Kidney tubule cell (primary cell): ENCODE data around the gene MOAP1.
"Not testable (repeated sequence)": the region's sequence is repeated elsewhere in the genome, so short reads cannot be mapped to it uniquely, and the experiment has no call there.

Experiments
- DNase-seq: peaks from one replicate; pipeline ENCODE4 v3.0.0-alpha.2; 2018; ENCODE audit warnings: low spot score

MOAP1 gene, protein sequence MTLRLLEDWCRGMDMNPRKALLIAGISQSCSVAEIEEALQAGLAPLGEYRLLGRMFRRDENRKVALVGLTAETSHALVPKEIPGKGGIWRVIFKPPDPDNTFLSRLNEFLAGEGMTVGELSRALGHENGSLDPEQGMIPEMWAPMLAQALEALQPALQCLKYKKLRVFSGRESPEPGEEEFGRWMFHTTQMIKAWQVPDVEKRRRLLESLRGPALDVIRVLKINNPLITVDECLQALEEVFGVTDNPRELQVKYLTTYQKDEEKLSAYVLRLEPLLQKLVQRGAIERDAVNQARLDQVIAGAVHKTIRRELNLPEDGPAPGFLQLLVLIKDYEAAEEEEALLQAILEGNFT

DNA sequence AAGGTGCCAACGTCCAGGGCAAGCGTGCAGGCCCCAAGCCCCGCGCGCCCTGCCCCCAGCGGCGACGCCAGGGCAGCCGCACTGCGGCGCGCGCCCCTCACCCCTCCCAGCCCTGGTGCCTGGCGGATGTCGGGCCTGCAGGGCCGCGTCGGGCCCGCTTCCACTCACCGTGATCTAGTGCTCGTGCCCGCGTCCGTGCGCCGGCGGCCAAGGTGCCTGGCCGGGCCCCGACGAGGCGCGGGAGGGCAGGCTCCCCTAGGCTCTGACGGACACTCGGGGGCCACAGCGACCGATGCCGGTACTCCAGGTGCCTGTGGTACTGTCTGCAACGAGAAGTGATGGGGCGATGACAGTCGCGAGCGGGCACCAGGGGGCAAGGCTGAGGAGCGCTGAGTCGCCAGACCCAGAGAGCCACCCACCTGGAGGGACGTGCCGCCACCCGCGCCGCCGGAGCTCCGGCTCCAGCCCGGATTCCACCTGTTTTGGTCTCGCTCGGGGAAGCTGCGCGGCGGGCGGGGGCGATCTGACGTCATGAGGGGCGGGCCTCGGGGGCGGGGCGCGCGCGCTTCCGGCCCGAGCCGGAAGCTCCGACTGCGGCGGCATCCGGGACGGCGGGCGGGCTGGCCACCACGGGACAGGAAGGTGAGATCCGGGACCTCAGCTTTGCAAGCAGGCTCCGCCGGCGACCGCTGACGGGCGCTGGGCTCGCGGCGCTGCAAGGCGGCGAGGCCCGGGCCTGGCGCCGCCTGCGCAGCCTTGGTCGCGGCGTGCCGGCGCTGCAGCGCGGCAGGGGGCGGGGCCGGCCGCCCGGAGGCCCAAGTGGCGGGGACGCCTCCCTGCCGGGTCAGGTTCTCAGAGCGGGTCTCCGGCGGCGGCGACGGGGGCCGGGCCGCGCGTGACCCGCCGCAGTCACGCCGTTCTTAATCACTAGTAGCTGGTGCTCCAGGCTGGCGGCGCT is at the start of gene MOAP1, which contains the start of gene LYSET:
TSS of gene MOAP1 (minus strand) at position 507 of the 958 bp plus-strand sequence. CDS start 655 bp downstream, outside the sequence.
TSS of gene LYSET (plus strand) at position 927 of the 958 bp plus-strand sequence. CDS start 89 bp downstream, outside the sequence.
- DNase-seq, result peak; percentile 93

DNA sequence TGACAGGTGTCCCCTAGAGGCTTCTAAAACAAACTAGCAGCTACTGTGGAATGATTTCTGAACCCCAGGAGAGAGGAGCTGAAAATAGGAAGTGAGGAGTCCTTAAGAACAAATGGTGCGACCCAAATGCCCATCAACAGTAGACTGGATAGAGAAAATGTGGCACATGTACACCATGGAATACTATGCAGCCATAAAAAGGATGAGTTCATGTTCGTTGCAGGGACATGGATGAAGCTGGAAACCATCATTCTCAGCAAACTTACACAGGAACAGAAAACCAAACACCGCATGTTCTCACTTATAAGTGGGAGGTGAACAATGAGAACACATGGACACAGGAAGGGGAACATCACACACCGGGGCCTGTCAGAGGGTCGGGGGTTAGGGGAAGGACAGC is 48.4 kb upstream of the MOAP1 start:
- DNase-seq, result not testable (repeated sequence)

DNA sequence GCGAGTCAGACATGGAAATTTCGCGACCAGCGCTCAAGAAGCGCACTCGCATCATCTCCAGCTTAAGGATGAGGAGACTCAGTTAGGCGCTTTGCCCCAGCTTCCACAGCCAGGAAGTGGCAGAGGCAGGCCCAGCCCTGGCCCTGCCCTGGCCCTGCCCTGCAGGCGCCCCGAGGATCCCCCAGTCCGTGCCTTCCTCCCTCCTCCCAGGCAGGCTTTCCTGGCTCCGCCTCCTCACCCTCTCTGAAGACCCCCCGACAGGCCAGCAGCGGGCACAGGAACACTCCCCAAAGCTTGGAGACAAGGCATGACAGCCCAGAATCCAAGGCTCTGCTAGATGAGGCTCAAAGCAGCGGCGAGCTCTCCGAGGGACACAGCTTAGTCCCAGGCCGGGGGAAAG is 47.5 kb upstream of the MOAP1 start:
- DNase-seq, result no peak

DNA sequence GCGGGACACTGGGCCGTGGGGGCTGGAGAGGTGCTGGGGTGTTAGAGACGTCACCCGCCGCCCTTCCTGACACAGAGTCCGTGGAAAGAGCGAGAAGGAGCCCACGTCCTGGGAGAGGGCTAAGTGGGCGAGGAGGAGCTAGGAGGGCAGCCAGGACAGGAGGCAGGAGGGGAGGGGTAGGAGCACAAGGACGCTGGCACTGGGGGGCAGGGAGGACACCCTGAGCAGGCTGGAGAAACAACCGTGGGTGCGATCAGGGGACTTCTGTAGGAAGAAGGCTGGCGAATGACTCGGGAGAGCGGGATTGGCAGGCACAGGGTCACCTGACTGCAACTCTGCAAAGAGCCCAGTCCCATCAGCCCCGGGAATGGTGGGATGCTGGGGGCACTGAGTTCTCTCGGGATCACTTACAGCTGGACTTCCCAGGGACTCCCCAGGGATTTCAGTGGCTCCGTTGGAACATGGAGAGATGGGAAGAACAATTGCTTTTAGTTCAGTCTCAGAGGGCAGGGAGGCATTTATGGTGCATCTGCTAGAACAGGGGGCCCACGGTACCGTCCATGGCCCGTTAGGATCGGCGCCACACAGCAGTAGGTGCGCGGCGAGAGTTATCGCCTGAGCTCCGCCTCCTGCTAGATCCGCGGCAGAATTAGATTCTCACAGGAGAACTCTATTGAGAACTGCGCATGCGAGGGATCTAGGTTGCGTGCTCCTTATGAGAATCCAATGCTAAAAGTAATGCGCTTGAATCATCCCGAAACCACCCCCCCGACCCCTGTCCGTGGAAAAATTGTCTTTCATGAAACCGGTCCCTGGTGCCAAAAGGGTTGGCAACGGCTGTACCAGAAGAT is 46.7 kb upstream of the MOAP1 start:
- DNase-seq, result peak; percentile 61

DNA sequence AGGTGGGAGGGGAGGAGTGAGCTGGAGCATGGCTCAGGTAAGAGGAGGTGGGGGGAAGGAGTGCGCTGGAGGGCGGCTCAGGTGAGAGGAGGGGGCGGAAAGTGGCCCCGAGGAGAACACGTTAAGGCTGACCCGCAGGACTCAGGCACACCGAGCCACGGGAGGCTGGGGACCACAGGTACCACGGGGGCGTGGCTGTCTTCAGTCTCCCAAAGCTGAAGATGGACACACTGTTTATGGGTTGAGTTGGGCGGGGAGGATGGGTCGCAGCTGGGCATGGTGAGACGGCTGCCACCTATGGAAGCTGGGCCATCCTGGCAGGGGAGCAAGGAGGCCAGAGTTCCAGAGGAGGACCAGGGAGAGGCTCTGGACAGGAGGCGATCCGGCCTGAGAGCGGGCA is 45.8 kb upstream of the MOAP1 start:
- DNase-seq, result no peak

DNA sequence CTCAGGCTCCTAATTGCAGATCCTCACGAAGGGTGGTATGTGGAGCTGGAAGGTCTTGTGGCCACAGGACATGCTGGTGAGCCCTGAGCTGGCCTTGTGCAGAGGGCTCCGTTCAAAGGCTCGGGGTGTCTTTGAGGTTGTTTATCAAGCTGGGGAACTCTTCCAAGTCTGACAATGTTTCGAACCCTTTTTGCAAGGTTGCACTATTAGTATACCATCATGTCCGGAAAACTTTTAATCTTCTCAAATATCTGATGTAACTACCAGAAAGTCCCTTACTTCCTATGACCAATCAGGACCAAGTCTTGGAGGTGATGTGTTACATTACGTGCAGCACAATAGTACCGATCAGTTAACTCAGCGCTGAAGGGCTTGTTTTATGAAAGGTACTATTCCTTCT is 43.9 kb upstream of the MOAP1 start:
- no peak for DNase-seq

DNA sequence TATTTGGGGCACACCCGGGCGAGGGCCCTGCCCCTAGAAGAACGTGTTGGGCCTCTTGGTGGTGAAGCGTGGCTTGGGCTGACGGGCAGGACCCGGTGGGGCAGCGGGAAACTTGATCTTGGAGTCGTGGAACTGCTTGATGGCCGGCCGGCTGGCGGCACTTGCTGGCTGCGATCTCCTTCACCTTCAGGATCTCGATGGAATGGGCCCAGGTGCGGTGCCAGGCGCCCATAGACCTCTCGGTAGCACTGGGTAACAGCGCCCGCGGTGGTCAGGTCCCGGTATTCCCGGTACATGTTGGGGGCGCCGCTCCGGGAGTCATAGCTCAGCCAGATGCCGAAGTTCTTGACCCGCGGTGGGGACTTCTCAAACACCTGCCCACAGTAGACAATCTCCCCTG is 38.9 kb upstream of the MOAP1 start:
- no peak for DNase-seq

DNA sequence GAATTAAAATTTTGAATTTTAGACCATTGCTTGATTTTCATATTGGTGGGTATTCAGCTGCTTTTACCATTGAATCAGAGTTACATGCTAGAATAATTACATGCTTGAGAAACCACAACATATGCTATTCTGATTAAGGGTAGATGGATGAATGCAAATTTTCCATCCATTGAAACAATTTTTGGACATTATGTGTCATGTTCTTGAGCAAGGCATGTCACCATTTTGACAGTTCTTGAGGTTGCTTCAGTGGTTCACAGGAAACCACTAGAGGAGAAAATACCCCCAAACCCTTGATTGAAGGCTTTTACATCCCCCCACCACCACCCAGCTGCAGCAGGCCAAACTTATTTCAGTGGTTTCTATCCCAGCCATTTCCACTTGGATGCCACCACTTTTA is 35.8 kb upstream of the MOAP1 start:
- no peak for DNase-seq

DNA sequence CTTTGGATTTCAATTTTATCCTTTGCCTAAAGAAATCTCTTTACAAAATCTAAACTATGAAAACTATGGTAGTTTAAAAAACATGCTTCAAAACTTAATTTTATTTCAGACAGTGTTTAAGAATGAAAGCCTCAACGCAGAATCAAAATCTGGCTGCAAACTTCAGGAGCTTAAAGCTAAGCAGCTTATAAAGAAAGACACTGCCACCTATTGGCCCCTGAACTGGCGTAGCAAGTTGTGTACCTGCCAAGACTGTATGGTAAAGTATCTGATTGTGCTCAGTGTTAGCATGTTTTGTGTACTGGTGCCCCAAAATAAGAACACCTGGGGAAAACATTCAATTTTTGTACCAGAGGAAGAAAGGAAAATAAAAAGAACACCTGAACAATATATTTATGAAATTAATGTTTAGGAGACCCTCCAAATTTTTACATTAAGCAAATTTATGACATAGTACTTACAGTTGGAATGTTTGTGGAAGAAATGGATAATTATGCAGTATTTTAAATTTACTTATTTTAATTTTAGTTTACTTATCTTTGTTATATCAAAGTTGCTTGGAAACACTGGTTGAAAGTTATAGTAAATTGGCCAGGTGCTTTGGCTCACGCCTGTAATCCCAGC is 34.5 kb upstream of the MOAP1 start:
- peak; percentile 67 for DNase-seq

DNA sequence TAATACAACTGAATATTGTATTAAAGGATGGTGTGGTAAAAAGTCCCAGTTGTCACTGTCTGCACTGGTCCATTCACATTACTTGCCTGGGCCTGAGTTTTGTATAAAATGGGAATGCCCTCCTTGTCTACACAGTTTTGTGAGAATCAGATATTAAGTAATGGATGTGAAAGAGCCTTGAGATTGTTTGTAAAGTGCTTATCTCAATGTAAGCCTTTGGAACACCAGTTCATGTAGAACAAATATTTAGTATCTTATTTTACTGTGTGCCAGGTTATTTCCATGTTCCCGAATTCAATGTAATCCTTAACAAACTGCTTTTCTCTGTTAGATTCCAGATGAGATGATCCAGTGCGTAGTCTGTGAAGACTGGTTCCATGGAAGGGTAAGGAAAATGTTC is 29.9 kb upstream of the MOAP1 start:
- no peak for DNase-seq

DNA sequence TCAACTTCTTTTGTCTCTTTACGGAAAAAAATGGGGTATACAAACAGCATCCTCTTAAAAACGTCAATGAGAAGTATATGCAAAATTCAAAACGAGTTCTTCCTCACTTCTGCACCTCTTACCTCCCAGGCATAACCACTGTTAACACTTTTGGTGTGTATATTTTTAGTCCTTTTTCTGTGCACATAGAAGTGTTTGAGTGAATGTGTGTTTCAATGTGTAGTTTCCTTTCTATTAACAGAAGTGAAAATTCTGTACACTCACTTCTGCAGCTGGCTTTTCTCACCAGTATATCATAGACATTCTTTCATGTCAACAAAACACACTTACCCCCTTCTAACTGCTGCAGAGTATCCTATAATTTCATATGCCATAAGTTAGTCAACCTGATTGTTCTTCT is 27.7 kb upstream of the MOAP1 start:
- DNase-seq, result no peak

DNA sequence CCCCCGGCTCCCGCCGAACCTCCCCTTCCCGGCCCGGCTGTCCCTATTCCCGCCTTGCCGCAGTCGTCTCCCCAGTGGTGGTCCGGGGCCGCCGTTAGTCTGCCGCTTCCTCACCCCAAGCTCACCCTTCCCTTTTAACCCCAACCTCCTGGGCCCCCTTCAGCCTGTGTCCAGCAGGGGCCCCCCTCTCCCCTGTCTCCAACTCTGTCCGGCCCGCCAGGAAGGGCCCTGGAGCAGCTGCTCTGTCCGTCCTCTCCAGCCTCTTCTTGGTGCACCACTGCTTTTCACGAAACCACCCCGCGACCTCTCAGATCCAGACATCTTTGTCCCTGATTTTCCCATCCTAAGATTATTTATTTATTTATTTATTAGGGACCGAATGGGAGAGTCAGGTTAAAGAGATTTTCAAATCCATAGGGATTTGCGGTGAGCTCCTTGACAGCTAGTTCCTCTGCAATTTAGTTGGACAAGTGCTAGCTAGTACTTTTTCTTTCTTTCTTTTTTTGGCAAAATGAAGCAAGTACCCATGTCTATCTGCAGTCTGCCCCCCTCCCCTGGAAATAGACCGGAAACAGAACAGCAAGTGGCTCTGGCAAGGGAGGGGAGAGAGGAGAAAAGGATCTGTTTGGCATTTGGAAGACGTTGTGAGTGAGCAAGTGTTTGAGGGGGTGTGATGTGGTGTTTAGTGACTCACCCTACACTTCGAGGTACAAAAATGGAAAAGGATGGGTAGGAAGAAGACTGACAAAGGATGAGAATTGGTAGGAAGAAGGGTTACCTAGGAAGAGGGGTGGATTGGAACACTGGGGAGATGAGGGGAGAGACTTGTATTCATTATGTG is 23.0 kb upstream of the MOAP1 start:
- DNase-seq, result peak; percentile 61

DNA sequence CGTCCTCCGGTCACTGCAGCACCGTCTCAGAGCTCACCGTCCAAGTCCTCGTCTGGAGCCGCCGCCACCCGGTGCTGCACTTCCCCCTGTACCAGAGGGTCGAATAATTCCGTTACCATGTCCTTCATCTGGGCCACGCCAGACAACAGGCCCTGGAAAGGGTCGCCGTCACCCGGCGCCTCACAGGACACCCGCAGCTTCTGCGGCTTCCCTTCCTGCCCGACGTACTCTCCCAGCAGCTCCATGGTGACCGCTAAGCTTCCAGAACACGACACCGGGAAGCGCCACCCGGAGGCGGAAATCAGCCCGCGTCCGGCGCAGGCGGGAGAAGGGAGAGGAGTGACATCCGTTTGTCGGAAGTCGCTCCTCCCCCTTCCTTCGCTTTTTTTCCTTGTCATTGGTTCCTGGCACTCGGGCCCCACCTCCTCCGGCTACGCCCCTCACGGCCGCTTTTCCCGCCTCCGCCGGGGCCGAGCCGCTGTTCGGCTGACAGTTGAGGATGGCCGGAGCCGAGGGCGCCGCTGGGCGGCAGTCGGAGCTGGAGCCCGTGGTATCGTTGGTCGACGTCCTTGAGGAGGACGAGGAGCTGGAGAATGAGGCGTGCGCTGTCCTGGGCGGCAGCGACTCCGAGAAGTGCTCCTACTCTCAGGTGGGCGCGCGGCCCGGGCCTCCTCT is 22.2 kb upstream of the MOAP1 start, which contains the start of the genes GON7 and UBR7:
TSS of gene GON7 (minus strand) at position 273 of the 675 bp plus-strand sequence. CDS start at position 245, 28 bp downstream.
TSS of gene UBR7 (plus strand) at position 464 of the 675 bp plus-strand sequence. CDS start at position 500, 36 bp downstream.
- peak; percentile 98 for DNase-seq

DNA sequence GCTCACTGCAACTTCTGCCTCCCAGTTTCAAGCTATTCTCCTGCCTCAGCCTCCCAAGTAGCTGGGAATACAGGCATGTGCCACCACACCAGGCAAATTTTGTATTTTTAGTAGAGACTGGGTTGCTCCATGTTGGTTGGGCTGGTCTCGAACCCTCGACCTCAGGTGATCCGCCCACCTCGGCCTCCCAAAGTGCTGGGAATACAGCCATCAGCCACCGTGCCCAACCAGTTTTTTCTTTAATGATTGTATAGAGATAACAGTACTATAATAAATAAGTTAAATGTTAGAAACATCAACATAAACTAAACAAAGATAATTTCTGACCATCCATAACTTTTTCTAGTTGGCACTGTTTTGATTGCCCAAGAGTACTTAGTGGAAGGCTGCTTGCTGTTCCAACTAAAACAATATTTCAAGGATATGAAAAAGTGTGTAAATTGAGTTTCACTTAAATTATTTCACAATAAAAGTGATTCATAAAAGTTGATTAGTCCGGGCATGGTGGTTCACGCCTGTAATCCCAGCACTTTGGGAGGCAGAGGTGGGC is 16.5 kb upstream of the MOAP1 start:
- DNase-seq, result no peak

DNA sequence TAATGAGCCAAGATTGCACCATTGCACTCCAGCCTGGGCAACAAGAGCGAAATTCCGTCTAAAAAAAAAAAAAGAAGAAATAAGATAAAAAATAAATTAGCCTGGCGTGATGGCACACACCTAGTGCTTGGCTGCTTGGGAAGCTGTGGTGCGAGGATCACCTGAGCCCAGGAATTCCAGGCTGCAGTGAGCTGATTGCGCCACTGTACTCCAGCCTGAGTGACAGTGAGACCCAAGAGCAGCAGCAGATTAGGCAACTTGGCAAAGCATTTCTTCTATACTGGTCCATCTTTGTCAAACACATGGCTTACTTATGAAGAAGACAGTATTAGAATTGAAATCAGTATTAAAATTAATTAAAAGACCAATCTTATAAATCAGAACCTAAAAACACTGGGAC is 15.9 kb upstream of the MOAP1 start:
- DNase-seq, result no peak

DNA sequence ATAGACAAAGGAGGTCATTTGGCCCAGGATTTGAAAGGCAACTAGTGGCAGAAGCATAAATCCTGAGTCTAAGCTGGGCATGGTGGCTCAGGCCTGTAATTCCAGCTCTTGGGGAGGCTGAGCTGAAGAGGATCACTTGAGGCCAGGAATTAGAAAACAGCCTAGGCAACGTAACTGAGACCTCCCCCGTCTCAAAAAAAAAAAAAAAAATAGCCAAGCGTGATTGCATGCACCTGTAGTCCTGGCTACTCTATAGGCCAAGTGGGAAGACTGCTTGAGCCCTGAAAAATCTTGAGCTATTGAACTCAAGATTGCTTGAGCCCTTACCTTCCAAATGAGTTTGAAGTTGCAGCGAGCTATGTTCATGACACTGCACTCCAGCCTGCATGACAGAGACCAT is 14.3 kb upstream of the MOAP1 start:
- no peak for DNase-seq

DNA sequence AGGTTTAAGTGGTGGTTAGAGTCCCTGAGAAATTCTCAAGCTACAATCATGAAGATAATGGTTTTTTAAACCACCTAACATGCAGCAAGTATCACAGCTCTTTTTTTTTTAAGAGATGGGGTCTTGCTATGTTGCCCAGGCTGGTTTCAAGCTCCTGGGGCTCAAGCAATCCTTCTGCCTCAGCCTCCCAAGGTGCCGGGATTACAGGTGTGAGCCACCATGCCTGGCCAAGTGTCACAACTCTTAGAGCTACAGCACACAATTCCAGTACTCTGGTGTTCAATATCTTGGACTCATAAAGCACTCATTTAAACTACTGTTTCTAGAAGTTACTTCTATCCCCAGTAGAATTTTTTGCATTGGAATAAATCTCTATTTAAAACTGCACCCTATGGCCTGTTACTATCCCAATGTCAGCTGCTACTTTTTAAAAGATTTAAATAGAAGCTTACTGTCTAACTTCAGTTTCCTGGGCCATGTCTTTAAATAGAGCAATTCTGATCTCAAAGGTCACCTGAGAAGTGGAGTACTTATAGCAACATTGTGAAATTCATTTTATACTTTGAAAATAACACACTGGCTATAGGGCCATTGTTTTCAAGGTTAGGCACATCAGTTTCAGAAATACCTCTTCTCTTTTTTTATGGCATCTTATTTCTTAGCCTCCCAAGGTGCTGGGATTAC is 10.8 kb upstream of the MOAP1 start:
- DNase-seq, result no peak

DNA sequence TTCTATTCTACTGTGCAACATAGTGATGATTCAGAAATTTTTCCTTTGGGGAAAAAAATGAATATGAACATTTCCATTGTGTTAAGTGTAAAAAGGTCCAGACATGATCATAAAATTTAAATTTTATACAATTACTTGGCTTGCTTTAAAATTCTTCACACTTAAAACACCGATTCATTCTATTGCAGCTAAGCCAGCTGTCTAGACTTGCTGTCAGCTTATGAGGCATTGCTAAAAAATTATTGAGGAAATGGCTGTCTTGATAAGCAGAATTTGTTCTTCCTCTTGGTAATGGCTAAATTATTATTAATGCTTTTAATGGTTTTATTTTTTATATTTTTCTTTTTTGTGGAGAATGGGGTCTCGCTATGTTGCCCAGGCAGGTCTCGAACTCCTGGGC is 2.3 kb upstream of the MOAP1 start:
- no peak for DNase-seq

DNA sequence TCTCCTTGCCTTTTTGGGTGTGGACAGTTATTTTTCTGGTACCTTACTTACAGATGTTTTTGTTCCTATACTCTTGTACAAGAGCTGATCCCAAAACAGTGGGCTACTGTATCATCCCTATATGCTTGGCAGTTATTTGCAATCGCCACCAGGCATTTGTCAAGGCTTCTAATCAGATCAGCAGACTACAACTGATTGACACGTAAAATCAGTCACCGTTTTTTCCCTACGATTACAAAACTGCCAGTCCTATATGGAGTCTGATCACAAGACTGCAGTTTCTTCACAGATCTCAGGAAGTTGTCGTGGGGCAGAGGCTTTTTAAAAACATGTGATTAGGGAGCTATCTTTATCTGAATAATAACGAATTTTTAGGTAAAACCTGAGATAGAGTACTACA is 1.8 kb upstream of the MOAP1 start:
- no peak for DNase-seq
